WI38 (cell line): ENCODE data around the gene TMEM80.

ENCODE experiments used
- H3K4me3 ChIP-seq: 2 replicates; pipeline ENCODE4 v1.5.1; 2011; ENCODE audit warnings: low read depth, mild to moderate bottlenecking, control low read depth, low read length
- CTCF ChIP-seq: IDR thresholded peaks from 2 replicates; pipeline ENCODE4 v1.5.1; 2012; ENCODE audit warnings: low read depth, mild to moderate bottlenecking, control low read depth, low read length

The TMEM80 gene

GRCh38 chr11:697811-698311, 2.2 kb downstream of the TMEM80 start:
- no peak for TF ChIP-seq CTCF
- peak overlapping the region; percentile 18; the same call in 1 of the 2 replicates for H3K4me3 ChIP-seq

GRCh38 chr11:698493-699115, 3.0 kb downstream of the TMEM80 start:
- TF ChIP-seq CTCF: no peak
- H3K4me3 ChIP-seq: no peak overlapping the region

GRCh38 chr11:699116-699508, 3.5 kb downstream of the TMEM80 start:
- no peak for TF ChIP-seq CTCF
- H3K4me3 ChIP-seq: no peak overlapping the region

- no peak overlapping the region for H3K4me3 ChIP-seq
- TF ChIP-seq CTCF: no peak
Measured at GRCh38 chr11:699753-700152, 4.1 kb downstream of the TMEM80 start.

GRCh38 chr11:701741-702461, 6.3 kb downstream of the TMEM80 start:
- TF ChIP-seq CTCF: no peak
- no peak overlapping the region for H3K4me3 ChIP-seq

- no peak overlapping the region for H3K4me3 ChIP-seq
- no peak for TF ChIP-seq CTCF
Measured at GRCh38 chr11:702462-703461, 7.1 kb downstream of the TMEM80 start.
